ENCODE data around the gene S1PR3.

The S1PR3 gene

DNA sequence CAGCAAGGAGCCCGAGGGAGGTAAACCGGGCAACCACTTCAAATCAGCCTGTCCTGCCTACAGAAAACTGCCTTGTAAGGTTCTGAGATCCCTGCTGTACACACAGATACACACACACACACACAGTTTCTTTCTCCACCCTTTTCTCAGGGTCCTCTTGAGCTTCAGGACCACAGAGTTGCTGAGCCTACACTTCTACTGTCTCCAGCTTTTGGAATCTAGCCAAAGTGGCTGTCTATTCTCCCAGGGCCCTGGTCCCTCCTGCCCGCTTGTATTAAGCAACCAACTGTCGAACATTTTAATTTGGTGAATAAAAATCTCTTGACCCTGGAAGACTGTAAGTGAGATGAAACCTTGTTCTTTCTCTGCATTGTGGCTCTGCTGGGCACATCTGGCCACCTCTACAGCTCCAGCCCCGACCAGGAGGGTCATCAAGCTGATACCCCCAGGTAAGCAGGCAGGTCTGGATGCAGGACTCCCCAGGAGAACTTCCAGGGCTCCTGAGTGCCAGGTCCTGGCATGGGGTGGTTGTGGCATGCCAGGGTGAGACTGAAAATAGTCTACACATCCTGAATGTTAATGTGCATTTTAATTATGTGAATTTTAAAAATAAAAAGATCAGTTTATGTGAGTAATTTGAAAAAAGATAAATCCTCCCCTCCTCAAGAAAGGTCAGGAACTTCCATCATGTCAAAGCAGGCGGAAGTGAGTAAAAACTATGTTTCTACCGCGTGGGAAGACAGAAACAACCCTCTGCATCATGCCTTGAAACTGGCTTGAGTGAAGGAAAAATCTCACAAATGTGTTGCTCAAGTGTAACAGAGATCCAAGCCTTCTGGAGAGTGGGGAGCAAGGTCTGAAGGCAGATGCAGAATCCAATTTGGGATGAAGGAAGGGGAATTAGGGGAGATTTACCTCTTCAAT, 15.0 kb upstream of the S1PR3 start:
- H3K4me3 ChIP-seq (ENCODE audit: low read depth, low read length): no peak overlapping the region
- TF ChIP-seq CTCF (IDR thresholded peaks at IDR 0.05; ENCODE audit: insufficient read depth, low read length, missing control alignments): no peak
- no peak for DNase-seq (ENCODE audit: low read depth, low spot score)
- CTCF ChIA-PET: no interaction called here
- POLR2A ChIA-PET: no interaction called here

DNA sequence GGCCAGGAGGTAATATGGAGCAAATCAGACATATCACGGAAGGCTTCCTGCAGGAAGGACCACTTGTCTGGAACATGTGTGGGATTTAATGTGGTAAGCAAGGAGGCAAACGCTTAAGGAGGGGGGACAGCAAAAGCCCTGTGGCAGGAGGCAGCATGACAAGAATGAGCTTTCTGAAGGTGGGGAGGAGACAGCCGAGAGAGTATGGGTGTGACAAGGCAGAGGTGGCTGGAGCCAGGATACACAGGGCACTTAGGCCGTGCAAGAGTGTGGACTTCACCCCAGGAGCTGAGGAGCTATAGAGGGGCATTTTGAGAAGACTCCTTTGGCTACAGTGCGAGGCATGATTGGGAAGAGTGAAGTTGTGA, 14.4 kb upstream of the S1PR3 start:
- TF ChIP-seq CTCF (IDR thresholded peaks at IDR 0.05; ENCODE audit: insufficient read depth, low read length, missing control alignments): no peak
- ChIA-PET CTCF (no interaction called here), POLR2A (no interaction called here)
- H3K4me3 ChIP-seq (ENCODE audit: low read depth, low read length): no peak overlapping the region
- DNase-seq (ENCODE audit: low read depth, low spot score): no peak

- CTCF ChIA-PET: interaction anchor here (1.0 to 1.6 kb wide), 3 partner anchors 9 to 23 kb away, joined by 3 to 4 read pairs (median 3); no protein-coding TSS in a partner anchor
- no peak for TF ChIP-seq CTCF (IDR thresholded peaks at IDR 0.05; ENCODE audit: insufficient read depth, low read length, missing control alignments)
Observed at GRCh38 chr9:88978034-88978433, 13.2 kb upstream of the S1PR3 start.

GRCh38 chr9:88979021-88979420, 12.2 kb upstream of the S1PR3 start:
- no peak for TF ChIP-seq CTCF (IDR thresholded peaks at IDR 0.05; ENCODE audit: insufficient read depth, low read length, missing control alignments)

More at GRCh38 chr9:88978034-88978433, 13.2 kb upstream of the S1PR3 start:
- DNase-seq (ENCODE audit: low read depth, low spot score): no peak
- no peak overlapping the region for H3K4me3 ChIP-seq (ENCODE audit: low read depth, low read length)
- POLR2A ChIA-PET: no interaction called here

GRCh38 chr9:88979791-88980190, 11.5 kb upstream of the S1PR3 start:
- H3K4me3 ChIP-seq (ENCODE audit: low read depth, low read length): no peak overlapping the region
- CTCF ChIA-PET: no interaction called here
- POLR2A ChIA-PET: no interaction called here
- TF ChIP-seq CTCF (IDR thresholded peaks at IDR 0.05; ENCODE audit: insufficient read depth, low read length, missing control alignments): no peak
- no peak for DNase-seq (ENCODE audit: low read depth, low spot score)

More at GRCh38 chr9:88979021-88979420, 12.2 kb upstream of the S1PR3 start:
- DNase-seq (ENCODE audit: low read depth, low spot score): no peak
- ChIA-PET POLR2A (no interaction called here), CTCF (interaction anchor here (1.6 kb wide), 1 partner anchor 14 kb away, joined by 3 read pairs; no protein-coding TSS in a partner anchor)
- H3K4me3 ChIP-seq (ENCODE audit: low read depth, low read length): no peak overlapping the region

DNA sequence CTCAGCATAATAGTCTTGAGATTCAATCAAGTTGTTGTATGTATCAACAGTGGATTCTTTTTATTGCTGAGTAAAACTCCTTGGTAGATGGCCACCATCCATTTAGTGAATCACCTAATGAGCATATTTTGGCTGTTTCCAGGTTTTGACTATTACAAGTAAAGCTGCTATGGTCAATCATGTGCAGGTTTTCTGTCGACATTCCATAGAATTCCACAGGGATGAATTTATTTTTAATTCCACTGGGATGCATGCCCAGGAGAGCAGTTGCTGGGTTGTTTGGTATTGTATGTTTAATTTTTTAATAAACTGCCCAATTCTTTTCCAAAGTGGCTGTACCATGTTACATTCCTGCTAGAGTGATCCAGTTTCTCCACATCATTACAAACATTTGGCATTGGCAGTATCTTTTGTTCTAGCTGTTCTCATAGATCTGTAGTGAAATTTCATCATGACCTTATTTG, 10.5 kb upstream of the S1PR3 start:
- DNase-seq (ENCODE audit: low read depth, low spot score): peak; percentile 59
- no peak overlapping the region for H3K4me3 ChIP-seq (ENCODE audit: low read depth, low read length)
- CTCF ChIA-PET: interaction anchor here (0.8 kb wide), 1 partner anchor 20 kb away, joined by 4 read pairs; no protein-coding TSS in a partner anchor
- TF ChIP-seq CTCF (IDR thresholded peaks at IDR 0.05; ENCODE audit: insufficient read depth, low read length, missing control alignments): no peak
- POLR2A ChIA-PET: no interaction called here

All from AG04449 (cell line).